COLO668 (cell line): ENCODE data around the gene TMEM108.

Source experiments
- DNase-seq: peaks from one replicate; lab custom pipeline; 2025; ENCODE audit not compliant: unreplicated experiment; lab: John Stamatoyannopoulos, UW

The TMEM108 gene

DNA sequence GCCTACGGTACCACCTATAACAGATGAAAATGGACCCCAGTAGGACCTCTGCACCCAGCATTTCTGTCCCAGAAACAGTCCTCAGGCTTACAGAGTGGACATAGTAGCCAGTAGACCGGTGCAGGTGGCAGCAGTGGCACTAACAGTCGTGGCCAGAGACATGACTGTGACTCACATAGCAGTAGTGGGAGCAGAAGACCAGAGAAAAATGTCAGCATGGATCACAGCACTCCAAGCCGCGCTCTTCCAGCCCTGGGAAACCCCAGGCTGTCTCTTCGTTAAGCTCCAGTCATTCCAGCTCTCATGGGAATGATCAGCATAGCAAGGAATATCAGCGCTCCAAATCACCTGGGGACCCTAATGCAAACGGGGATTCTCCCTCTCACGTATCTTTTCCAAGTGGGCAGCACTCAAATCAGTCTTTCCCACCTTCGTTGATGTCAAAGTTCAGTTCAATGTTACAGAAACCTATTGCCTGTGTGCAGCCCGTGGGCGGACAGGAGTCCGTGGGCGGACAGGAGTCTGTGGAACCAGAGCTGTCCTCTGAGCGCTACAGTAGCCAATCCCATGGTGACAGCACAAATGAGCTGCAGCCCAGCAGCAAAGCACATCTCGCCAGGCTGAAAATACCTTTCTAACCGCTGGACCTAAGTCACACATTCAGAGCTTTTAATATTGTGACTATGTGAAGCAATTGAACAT, 372.2 kb downstream of the TMEM108 start:
- no peak for DNase-seq

DNA sequence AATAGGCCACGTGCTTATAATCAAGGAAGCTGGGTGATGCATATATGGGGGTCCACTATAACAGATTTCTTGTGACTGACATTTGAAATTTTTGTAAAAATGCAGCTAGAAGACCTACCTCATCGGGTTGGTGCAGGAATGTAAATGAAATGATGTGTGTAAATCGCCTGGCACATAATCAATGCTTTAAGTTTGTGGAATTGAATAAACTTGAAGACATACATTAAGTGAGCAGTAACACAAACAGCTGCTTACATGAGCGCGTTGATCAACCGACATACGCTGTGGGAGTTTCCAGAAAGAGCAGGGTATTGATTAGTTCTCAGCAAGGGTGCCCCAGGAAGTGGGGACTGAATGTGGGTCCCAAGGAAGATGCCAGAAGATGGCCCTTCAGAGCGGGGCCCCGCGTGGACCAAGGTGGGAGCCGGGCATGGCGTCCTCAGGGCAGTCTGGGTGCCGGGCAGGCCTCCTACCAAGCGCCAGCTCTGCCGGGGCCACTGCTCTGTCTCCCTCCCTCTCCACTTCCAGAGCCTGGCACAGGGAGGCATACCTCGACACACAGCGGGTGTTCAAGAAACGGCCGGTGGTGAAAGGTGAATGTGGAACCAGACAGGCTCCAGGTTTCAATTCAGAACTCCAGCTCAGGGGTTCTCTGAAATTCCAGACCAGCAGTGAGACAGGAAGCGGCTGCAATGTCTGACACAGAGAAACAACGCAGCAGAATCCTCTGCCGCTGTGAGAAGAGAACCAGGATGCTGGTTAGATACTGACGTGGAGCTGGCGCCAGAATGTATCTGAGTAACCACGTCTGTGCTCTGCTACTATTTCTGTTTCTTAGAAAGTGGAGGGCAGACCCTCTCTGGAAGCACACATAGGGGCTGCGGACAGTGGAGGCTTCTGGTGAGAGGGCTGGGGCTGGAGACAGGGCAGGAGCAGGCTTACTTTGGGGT, 374.3 kb downstream of the TMEM108 start:
- DNase-seq: no peak

DNA sequence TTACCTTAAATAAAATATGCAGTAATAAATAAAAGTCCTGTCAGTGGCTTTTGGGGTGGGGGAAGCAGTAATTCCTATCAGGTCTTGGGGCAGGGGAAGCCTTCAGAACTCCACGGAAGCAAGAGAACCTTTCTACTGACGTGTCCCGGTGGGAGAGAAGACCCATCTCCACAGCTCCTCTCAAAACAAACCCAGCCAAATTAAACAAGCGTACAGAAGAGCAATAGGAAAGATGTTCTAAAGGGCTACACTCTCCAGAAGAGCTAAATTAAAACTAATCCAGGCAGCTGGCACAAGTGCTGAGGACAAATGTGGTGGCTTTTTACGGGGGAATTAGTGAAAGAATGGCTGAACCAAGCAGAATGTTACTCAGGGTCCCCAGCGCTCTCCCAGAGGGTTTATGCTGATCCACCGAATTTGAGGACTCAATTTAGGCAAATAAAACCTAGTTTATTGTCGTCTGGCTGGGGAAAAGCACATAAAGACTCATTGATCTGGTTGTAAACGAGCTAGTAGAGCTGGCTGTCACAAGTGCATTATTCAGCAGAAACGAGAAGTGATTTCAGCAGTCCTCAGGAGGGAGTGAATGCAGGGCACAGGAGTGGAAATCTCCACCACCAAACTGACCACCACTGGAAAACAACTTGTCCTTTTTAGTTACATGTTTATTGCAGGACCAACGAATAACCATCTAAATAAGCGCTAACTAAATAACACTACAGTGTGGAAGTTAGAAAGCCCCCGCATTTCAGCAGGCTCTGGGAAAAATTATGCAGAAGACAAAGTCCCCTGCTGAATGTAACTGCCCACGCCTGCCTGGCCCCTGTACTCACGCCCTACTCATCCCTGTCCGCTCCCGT, 375.2 kb downstream of the TMEM108 start:
- DNase-seq: no peak

DNA sequence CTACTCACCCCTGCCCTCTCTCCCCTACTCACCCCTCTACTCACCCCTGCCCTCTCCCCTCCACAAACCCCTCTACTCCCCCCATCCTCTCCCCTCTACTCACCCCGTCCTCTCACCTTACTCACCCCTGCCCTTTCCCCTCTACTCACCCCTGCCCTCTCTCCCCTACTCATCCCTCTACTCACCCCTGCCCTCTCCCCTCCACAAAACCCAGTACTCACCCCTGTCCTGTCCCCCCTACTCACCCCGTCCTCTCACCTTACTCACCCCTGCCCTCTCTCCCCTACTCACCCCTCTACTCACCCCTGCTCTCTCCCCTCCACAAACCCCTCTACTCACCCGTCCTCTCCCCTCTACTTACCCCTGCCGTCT, 375.8 kb downstream of the TMEM108 start:
- no peak for DNase-seq

DNA sequence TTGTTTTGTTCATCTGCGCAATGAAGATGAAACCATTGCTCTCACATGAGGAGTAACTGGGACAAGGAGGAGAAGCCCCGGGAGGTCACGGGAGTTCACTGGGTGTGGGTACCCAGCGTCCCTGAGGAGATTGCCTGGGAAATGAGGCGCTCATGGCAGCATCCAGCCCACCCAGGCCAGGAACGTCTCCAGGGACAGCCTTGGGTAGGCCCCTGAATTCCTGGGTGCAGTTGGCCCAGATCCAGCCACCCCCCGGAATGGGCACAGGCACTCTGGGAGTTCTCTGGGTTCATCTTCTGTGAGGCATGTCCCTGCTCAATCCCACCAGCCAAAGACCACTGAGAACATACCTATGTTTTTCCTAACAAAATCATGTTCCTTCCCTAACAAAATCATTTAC, 380.2 kb downstream of the TMEM108 start:
- DNase-seq: no peak

DNA sequence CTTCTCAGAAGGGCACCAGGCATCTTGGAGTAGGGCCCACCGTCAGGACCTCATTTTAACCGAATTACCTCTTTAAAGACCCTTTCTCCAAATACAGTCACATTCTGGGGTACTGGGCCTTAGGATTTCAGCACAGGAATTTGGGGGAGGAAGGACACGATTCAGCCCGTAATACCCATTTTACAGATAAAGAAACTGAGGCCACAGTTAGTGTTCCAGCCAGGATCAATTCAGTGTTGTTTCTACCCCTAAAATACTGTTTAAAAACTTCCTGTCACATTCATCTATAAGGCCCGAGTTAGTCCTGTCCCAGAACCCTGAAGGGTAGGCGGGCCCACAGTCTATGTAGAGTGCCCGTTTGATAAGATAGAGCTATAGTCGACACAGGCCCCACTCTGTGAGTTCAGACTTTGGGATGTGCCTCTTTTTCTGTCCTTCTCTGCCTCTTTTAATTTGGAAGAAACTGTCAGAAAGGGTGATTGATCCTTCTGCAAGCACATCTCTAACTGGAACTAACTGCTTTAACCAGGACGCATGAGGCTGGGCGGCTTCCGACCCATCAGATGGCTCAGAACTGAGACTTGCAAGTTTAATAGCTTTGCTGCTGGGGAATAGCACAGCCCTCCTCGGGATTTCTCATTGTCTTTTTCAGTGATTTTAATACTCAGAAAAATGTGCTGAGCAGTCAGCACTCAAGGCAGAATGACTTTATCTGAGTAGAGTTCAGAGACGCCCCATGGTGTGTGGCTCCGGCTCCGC, 381.1 kb downstream of the TMEM108 start:
- DNase-seq: no peak

DNA sequence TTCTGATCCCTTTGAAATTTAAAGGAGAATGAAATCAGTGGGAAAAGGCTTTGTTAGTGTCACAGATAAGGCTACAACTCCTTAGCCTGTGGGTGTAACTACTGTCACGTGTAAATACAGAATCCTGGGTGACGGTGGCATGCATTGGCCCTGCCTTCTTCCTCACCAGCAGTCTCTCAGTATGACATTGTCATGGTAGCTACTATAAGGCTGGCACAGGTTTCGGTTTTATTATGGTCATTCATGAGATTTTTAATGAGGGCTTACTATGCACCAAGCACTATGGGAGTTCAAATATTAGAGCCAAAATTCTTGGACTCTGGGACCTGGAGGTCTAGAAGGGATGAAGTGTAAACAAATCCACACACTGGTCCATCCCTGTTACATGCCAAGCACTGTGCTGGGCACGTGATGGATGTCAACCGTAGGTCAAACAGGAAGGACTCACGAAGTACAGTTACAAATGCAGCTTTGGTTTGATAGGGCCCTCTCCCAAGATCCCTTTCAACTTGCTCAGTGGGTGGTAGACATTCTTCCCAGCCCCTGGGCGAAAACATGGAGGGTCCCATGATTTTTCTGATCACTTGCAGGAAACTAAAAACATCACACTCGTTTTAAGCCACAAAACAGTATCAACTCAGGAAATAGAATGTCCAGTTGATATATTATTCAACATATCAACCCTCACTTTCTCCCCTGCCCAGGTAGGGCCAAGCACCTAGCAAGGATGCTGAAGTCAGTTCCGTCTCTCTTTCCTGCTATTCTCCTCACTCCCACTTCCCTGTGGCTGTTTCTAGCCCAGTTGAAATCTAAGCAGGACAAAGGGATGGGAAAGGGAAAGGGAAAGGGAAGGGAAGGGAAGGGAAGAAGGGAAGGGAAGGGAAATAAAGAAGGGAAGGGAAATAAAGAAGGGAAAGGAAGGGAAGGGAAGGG, 387.0 kb downstream of the TMEM108 start:
- DNase-seq: no peak

DNA sequence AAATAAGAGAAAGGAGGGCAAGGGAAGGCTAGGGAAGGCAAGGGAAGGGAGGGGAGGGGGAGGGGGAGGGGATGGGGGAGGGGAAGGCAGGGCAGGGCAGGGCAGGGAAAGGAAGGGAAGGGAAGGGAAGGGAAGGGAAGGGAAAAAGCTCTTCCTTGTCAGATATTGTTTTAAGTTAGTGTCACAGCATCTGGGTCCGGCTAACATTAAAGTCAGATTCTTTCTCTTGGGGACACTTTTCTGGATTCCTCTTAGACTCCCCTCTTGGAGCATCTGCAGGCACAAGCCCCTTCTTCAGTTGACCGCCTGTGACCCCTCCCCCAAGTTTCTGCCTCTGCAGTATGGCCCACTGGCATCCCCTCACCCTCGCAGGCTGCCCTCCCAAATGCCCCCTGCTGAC, 387.7 kb downstream of the TMEM108 start:
- no peak for DNase-seq

DNA sequence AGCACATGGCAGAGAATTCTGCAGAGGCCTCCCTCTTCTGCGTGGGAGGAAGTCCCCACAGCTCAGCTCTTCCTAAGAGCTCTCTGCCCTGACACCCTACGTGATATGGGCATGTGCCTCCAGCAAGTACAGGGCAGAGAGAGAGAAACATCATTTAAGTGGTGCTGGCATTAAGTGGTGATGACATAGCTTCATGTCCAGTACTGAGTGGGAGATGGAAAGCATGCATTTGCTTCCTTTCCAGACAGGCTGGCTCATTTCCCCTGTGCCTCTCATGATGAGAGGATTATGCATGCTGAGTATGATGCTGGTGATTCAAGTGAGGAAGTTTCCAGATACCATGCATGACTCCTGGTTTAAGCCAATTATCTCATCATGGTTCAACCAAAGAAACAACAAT, 388.5 kb downstream of the TMEM108 start:
- DNase-seq: no peak

DNA sequence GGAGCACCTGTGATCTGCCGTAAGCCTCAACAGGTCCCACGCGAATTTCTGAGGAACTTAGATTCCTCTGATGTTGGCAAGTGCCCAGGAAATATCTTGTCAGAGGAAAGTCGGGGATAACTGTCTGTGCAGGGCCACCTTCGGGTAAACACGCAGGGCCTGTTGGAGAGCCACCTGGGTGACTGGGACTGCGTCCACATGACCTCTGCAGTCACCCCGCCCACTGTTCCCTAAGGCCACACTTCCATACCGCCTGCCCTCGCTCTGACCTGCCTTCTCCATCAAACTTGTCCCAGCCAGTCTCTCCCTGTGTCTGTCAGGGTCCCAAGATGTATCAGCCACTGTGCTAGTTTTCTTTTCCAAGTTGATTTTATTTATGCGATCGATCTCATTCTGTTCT, 390.4 kb downstream of the TMEM108 start:
- DNase-seq: no peak

DNA sequence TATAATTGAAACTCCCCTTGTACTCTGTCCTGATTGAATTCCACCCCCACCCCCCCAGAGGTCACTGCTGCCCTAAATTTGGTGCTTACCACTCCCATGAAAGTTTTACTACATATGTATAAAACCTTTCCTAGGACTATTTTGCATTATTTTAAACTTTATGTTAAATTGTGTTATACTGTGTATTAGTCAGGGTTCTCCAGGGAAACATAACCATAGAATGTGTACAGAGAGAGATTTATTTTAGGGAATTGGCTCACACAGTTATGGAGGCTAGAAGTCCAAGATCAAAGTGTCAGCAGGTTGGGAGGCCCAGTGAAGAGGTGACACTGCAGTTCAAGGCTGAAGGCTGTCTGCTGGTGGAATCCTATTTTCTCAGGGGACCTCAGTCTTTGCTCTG, 390.9 kb downstream of the TMEM108 start:
- no peak for DNase-seq

DNA sequence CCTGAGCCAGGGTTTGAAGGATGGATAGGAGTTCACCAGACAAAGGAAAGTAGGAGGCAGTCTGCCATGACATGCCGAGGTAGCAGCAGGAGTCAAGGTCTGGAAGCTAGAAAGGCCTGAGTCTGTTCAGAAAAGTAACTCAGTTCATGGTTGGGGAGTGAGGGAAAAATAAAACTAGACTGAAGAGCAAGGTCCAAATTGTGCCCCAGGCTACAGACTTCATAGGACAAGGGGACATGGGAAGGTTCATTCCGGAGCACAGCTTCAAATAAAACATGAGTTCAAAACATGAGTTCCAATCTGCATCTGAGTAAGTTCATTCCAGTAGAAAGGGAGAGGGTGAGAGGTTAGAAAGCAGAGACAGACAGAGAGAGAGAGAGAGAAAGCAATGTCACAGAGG, 401.4 kb downstream of the TMEM108 start:
- no peak for DNase-seq

DNA sequence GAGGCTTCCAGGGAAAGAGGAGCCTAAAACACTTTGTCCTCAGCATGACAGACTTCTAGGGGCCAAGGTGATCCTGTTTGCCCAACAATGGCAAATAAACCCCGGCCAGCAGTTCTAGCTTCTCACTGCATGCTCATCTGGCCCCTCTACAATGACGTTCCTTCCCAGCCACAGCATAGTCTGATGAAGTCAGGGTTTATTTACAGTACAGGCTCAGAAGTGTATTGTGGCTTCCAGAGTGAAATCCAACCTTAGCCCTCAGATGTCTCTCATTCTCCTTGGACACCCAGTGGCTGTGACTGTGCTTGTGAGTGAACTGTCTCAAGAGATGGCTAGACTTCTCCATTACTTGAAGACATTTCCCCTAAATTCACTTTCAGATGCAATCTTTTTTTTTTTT, 402.5 kb downstream of the TMEM108 start:
- DNase-seq: no peak

DNA sequence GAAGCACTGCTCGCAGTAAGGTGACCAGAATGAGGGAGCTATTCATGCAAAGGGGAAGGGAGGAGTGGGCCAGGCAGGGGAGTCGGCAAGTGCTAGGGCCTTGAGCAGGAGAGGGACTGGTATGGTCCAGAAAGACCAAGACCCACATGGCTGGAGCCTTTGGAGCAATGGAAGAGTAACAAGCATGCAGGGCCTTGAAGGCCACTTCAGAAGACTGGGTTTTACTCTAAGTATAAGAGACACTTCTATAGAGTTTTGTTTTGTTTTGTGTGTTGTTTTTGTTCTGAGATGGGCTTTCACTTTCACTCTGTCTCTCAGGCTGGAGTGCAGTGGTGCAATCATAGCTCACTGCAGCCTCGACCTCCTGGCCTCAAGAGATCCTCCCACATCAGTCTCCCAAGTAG, 403.7 kb downstream of the TMEM108 start:
- DNase-seq: no peak

DNA sequence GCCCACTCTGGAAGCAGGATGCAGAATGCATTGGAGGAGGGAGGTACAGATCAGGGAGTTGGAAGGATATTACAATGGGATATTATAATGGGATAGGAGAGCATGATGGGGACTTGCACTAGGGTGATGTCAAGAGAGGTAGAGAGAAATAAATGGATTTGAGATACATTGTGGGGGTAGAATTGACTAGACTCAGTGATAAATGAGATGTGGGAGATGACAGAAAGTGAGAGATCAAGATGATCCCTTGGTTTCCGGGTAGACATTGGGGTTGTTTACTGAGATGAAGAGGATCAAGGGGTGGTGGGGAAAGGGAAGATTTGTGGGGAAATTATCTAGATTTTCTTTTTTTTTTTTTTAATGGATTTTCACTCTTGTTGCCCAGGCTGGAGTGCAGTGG, 404.3 kb downstream of the TMEM108 start:
- DNase-seq: no peak

DNA sequence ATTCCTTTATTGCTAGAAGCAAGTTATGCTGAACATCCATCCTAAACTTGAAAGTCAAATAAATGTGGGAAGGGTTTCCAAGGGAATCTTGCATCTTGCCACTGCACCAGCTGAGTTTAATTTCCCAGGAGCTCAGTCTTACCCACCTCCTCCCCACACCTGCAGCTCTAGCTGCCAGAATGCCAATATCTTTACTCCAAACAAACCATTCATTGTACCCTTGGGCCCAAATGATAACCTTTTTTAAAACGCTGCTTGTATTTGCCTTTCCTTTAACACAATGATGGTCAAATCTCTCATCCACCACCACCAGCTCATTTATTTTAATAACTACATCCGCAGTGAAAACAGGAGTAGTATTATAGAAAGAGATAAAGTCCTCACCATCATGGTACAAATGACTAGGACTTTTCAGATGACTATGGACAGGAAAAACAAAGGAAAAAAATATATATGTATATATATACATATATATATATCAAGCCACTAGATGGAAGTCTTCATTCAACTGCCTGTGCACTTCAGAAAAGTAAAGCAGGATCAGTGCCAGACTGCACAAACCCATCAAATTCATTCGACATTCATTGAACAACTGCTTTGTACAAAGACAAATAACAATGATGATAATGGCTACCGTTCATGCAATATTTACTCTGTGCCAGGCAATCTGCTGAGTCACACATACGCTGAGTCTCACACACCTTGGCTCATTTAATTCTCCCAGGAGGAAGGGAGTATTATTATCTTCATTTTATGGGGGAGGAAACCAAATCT, 405.6 kb downstream of the TMEM108 start:
- peak; percentile 3 for DNase-seq

DNA sequence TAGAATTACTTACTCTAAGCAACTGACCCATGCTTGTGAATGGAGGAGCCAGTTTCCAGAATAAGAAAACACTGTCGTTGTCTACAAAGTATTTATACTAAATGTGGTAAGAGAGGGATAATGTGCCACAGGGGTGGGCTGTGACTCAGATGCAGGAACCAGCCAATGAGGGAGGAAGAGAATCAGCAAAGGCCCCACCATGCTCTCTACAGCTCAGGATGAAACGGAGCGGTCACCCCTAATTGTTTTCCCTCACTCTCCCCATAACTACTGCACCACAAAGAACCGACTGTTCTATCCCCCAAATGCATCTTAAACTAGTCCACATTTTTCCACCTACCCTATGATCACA, 406.2 kb downstream of the TMEM108 start:
- no peak for DNase-seq

DNA sequence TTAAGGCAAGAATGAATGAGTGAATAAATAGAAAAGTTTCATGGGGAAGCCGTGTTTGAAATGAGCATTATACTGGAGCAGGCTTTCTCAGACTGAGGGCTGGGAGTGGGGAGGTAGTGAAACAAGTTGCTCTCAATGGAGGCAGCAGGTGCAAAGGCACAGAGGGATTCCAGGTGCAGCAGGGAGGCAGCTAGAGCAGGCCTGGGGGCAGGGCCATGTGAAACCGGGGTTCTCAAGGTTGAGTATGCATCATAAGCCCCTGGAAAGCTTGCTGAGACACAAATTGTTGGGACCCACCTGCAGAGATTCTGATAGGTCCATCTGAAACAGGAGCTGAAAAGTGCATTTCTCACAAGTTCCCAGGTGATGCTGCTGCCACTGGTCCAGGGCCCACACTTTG, 406.9 kb downstream of the TMEM108 start:
- peak; percentile 3 for DNase-seq
